ENCODE data around the gene KCNIP1. TPM values are rescaled to one million over a fixed set of nuclear protein-coding genes. Genes with fewer than 3 reads are reported as not detected.

Gene KCNIP1
- total RNA-seq, 1 donor from 2014 or later: 0.16 TPM

DNA sequence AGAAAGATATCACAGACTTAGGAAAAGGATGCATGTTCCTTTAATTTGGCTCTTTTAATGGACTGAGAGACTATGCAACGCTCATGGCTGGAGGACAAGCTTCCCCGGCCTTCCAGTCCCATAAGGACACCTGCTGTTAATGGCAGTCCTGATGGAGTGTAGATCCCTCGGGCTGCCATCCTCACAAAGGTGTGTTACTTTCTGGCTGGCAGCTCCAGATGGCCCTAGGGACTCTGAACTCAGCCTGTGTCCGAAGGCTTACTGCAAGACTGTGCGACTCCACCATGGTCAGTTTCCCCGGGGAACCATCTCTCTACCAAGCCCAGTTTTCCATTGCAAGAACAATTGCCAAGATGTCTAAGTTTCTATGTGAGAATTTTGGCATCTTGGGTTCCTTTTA, 25.5 kb upstream of the KCNIP1 start:
- no peaks in the 10 kb centered on the region for H3K36me3 ChIP-seq
- intact Hi-C loops (cut with micrococcal nuclease): no loop called here
- no peak for DNase-seq

GRCh38 chr5:170479484-170479883, 24.3 kb upstream of the KCNIP1 start:
- intact Hi-C loops (cut with micrococcal nuclease): no loop called here
- Histone ChIP-seq H3K36me3 (no peaks in the 10 kb centered on the region), H3K27me3 (ENCODE audit: low read depth) (peaks cover 8% of the 10 kb centered on the region), H3K4me1 (no peaks in the 10 kb centered on the region), H3K4me3 (no peak overlapping the region), H3K9me3 (replicated peaks) (peaks cover 7% of the 10 kb centered on the region), H3K27ac (replicated peaks) (no peak overlapping the region)
- DNase-seq: no peak
- no peak for TF ChIP-seq CTCF (IDR thresholded peaks at IDR 0.05; ENCODE audit: borderline replicate concordance)

More for the DNA sequence above, 25.5 kb upstream of the KCNIP1 start:
- Histone ChIP-seq H3K27me3 (ENCODE audit: low read depth) (peaks cover 17% of the 10 kb centered on the region), H3K9me3 (replicated peaks) (peaks cover 8% of the 10 kb centered on the region), H3K27ac (replicated peaks) (no peak overlapping the region), H3K4me1 (no peaks in the 10 kb centered on the region), H3K4me3 (no peak overlapping the region)
- no peak for TF ChIP-seq CTCF (IDR thresholded peaks at IDR 0.05; ENCODE audit: borderline replicate concordance)

- Histone ChIP-seq H3K27ac (replicated peaks) (no peak overlapping the region), H3K27me3 (ENCODE audit: low read depth) (peaks cover 7% of the 10 kb centered on the region), H3K9me3 (replicated peaks) (no peaks in the 10 kb centered on the region), H3K36me3 (no peaks in the 10 kb centered on the region), H3K4me3 (no peak overlapping the region), H3K4me1 (no peaks in the 10 kb centered on the region)
- no peak for DNase-seq
- no peak for TF ChIP-seq CTCF (IDR thresholded peaks at IDR 0.05; ENCODE audit: borderline replicate concordance)
- intact Hi-C loops (cut with micrococcal nuclease): no loop called here
Measured at GRCh38 chr5:170480260-170480659, 23.6 kb upstream of the KCNIP1 start.

GRCh38 chr5:170481849-170482248, 22.0 kb upstream of the KCNIP1 start:
- peaks cover 11% of the 10 kb centered on the region for H3K27me3 ChIP-seq (ENCODE audit: low read depth)
- no peaks in the 10 kb centered on the region for H3K4me1 ChIP-seq
- H3K36me3 ChIP-seq: no peaks in the 10 kb centered on the region
- TF ChIP-seq CTCF (IDR thresholded peaks at IDR 0.05; ENCODE audit: borderline replicate concordance): no peak
- intact Hi-C loops (cut with micrococcal nuclease): no loop called here
- DNase-seq: no peak
- no peak overlapping the region for H3K4me3 ChIP-seq
- no peaks in the 10 kb centered on the region for H3K9me3 ChIP-seq (replicated peaks)
- H3K27ac ChIP-seq (replicated peaks): no peak overlapping the region

DNA sequence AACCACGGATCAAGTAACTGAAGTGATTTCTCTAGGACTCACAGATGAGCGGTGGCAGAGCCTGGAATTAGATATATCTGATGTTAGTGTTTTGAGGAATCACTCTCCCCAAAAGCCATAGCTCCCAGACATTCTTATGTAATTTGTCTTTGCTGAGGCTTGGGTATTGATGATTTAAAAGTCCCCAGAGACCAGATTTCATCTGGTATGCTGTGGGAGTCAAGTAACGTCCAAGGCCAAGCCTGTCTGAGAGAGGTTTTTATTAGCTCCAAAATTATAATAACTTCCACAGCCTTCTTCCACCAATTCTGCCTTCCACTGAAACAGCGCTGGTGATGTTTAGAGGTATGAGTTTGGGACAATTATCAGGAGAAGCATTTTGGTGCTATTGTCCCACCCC, 21.3 kb upstream of the KCNIP1 start:
- Histone ChIP-seq H3K9me3 (replicated peaks) (no peaks in the 10 kb centered on the region), H3K27ac (replicated peaks) (no peak overlapping the region), H3K36me3 (no peaks in the 10 kb centered on the region), H3K4me1 (no peaks in the 10 kb centered on the region), H3K27me3 (ENCODE audit: low read depth) (peaks cover 11% of the 10 kb centered on the region), H3K4me3 (no peak overlapping the region)
- intact Hi-C loops (cut with micrococcal nuclease): no loop called here
- no peak for TF ChIP-seq CTCF (IDR thresholded peaks at IDR 0.05; ENCODE audit: borderline replicate concordance)
- DNase-seq: no peak

Measured in left ventricle myocardium inferior (tissue), 1 donor.